Panc1 (cell line): ENCODE data around the gene CEP128. TPM values are rescaled to one million over a fixed set of nuclear protein-coding genes. Genes with fewer than 3 reads are reported as not detected.

Source experiments
- ATAC-seq: fragments of 200-7000 bp; cut with Tn5 transposase; 2 replicates; pipeline ENCODE4 v1.9.1; 2020; ENCODE audit warnings: mild to moderate bottlenecking, moderate library complexity
- BruUV-seq: library from RNA; stranded (reverse); fragments of 400-500 nt; replicated peaks from 2 replicates; lab custom pipeline; 2021; lab: Mats Ljungman, UMichigan
- CTCF ChIA-PET: fragments of 300-600 bp; sonication (Branson Sonifier 250); formaldehyde crosslinking; loops from one replicate; lab custom pipeline; 2022; ENCODE audit warnings: antibody characterized with exemption; lab: Charles Lee
- POLR2A ChIA-PET: fragments of 300-600 bp; sonication (Branson Sonifier 250); formaldehyde crosslinking; loops from one replicate; lab custom pipeline; 2022; ENCODE audit warnings: antibody characterized with exemption; lab: Charles Lee
- DNase-seq: peaks from one replicate; pipeline ENCODE4 v3.0.0-alpha.2; 2010; ENCODE audit warnings: low read depth, low spot score
- H3K27ac ChIP-seq: 2 replicates; pipeline ENCODE4 v1.5.1; 2011; ENCODE audit warnings: mild to moderate bottlenecking, low read length, inconsistent platforms
- H3K27me3 ChIP-seq: fragments of 200-500 bp; sonication (Bioruptor generic); 2 replicates; pipeline ENCODE4 v1.6.0; 2014; ENCODE audit warnings: low read length, inconsistent platforms; ENCODE audit not compliant: control insufficient read depth, insufficient read depth
- H3K36me3 ChIP-seq: fragments of 200-500 bp; sonication (Bioruptor generic); 2 replicates; pipeline ENCODE4 v1.5.1; 2014; ENCODE audit warnings: inconsistent platforms, mild to moderate bottlenecking, low read length, moderate library complexity; ENCODE audit not compliant: control insufficient read depth, insufficient read depth
- H3K4me1 ChIP-seq: 2 replicates; pipeline ENCODE4 v1.5.1; 2011; ENCODE audit warnings: inconsistent platforms, mild to moderate bottlenecking, low read length, moderate library complexity; ENCODE audit not compliant: control insufficient read depth, insufficient read depth
- H3K4me3 ChIP-seq, 2 experiments: 2 replicates each; pipeline ENCODE4 v1.5.1; 2011 to 2012; ENCODE audit warnings: low read depth in 2 of 2, low read length in 2 of 2, mild to moderate bottlenecking in 2 of 2, inconsistent platforms in 1 of 2, moderate library complexity in 1 of 2
- H3K9me3 ChIP-seq: fragments of 200-500 bp; sonication (Bioruptor generic); 2 replicates; pipeline ENCODE4 v1.5.1; 2014; ENCODE audit warnings: low read depth, mild to moderate bottlenecking, inconsistent platforms, low read length, moderate library complexity; ENCODE audit not compliant: control insufficient read depth, insufficient read depth
- POLR2AphosphoS5 ChIP-seq: IDR thresholded peaks from 2 replicates; pipeline ENCODE4 v1.6.1; 2012; ENCODE audit warnings: mild to moderate bottlenecking, low read depth, low read length, moderate library complexity
- REST ChIP-seq, 2 experiments: IDR thresholded peaks; 2 replicates each; pipeline ENCODE4 v1.6.1; 2011 to 2012; ENCODE audit warnings: low read depth in 2 of 2, control low read depth in 1 of 2, low read length in 1 of 2, mild to moderate bottlenecking in 1 of 2, moderate library complexity in 1 of 2; ENCODE audit not compliant: insufficient read depth in 1 of 2
- SIN3A ChIP-seq: IDR thresholded peaks from 2 replicates; pipeline ENCODE4 v1.6.1; 2012; ENCODE audit warnings: low read depth, mild to moderate bottlenecking, low read length, moderate library complexity, borderline replicate concordance; ENCODE audit not compliant: insufficient read depth
- TCF7L2 ChIP-seq: IDR thresholded peaks from 2 replicates; pipeline ENCODE4 v1.6.1; 2011; ENCODE audit warnings: mild to moderate bottlenecking, low read depth, low read length, inconsistent platforms
- in situ Hi-C: cut with HindIII; loops from 2 replicates; pipeline ENCODE4 v1.10.0; 2016; ENCODE audit warnings: low sequenced_read_pairs, low pct_unique_long_range_greater_than_20kb
- intact Hi-C: fragments of 100-400 bp; cut with micrococcal nuclease; formaldehyde crosslinking; loops from one replicate; pipeline ENCODE4 v1.10.0; 2022; ENCODE audit not compliant: unreplicated experiment
- total RNA-seq: library from RNA; stranded (reverse); gene quantifications from one replicate; pipeline ENCODE4 v1.2.1, GENCODE V29; 2021; ENCODE audit not compliant: unreplicated experiment
- TF ChIP-seq, protein P1 (sequence below): fragments of 450-650 bp; IDR thresholded peaks from 2 replicates; pipeline ENCODE4 v1.5.1; 2017; ENCODE audit warnings: mild to moderate bottlenecking

Gene CEP128
- total RNA-seq, 1 experiment from 2014 or later, result 9.3 TPM

DNA sequence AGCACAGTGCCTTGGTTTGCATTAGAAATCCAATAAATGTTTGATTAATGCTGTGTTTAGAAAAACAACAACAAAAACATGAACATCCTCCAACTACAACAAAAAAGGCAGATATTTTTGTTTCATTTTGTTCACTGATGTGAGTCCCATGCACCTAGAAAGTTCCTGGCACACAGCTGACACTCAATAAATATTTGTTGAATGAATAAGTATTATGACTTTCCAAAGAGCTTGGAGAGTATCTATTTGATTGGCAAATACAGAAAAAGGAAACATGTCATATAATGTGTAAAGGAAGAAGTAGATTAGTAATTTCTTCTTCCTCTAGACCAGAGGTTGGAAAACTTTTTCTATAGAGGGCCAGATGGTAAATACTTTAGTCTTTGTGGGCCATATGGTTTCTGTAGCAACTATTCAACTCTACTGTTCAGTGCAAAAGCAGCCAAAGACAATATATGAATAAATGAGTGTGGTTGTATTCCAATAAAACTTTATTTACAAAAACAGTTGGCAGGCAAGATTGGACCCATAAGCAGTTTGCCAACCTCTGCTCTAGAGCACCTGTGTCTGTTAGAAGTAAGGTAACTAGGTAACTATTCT, 417.9 kb downstream of the CEP128 start:
- Histone ChIP-seq H3K27ac (no peak overlapping the region), H3K4me3 (no peak overlapping the region), H3K4me1 (no peaks in the 10 kb centered on the region), H3K36me3 (no peaks in the 10 kb centered on the region; the same call in 1 of the 2 replicates), H3K27me3 (no peaks in the 10 kb centered on the region), H3K9me3 (no peaks in the 10 kb centered on the region)
- no peak for DNase-seq
- no peak for TF ChIP-seq POLR2AphosphoS5
- no peak for TF ChIP-seq SIN3A
- in situ Hi-C loops, result no loop called here
- ChIA-PET POLR2A (no interaction called here), CTCF (no interaction called here)
- ATAC-seq, result no peak
- intact Hi-C loops, result no loop called here
- no TSS peak for BruUV-seq

- no peaks in the 10 kb centered on the region for H3K27me3 ChIP-seq
- intact Hi-C loops (no loop called here), in situ Hi-C loops (no loop called here)
- ChIA-PET POLR2A (no interaction called here), CTCF (no interaction called here)
- no peak overlapping the region for H3K4me3 ChIP-seq
- no peaks in the 10 kb centered on the region for H3K9me3 ChIP-seq
- no peak for ATAC-seq
- BruUV-seq, result no TSS peak
- DNase-seq, result no peak
- no peaks in the 10 kb centered on the region; the same call in 1 of the 2 replicates for H3K36me3 ChIP-seq
- no peak for TF ChIP-seq POLR2AphosphoS5
- no peak for TF ChIP-seq SIN3A
- no peaks in the 10 kb centered on the region for H3K4me1 ChIP-seq
- no peak overlapping the region for H3K27ac ChIP-seq
Observed at GRCh38 chr14:80522936-80523335, 418.6 kb downstream of the CEP128 start.

DNA sequence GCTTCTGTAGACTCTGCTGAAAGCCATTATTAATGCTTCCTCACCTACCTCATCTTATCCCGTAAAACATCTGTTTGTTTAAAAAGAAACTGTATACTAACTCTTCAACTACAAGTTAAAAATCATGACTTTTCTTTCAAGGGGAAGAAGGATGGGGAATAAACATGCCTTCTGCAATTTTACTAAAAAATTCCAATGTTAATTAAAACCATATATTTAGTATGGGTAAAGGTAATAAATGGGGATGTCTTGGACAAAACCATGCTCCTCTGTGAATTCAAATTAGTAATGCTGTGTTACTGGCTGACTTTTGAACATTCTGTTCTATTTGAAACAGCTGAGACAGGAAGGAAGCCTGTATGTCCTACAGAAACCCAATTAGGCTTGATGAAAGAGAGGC, 419.1 kb downstream of the CEP128 start:
- H3K36me3 ChIP-seq, result no peaks in the 10 kb centered on the region; the same call in 1 of the 2 replicates
- H3K27ac ChIP-seq, result no peak overlapping the region
- no peaks in the 10 kb centered on the region for H3K4me1 ChIP-seq
- ChIA-PET CTCF (no interaction called here), POLR2A (no interaction called here)
- no TSS peak for BruUV-seq
- no peak overlapping the region for H3K4me3 ChIP-seq
- ATAC-seq (no peak), DNase-seq (no peak)
- H3K9me3 ChIP-seq, result no peaks in the 10 kb centered on the region
- in situ Hi-C loops (no loop called here), intact Hi-C loops (no loop called here)
- TF ChIP-seq TCF7L2 (no peak), SIN3A (no peak), POLR2AphosphoS5 (no peak), REST (IDR thresholded peaks at IDR 0.05; ENCODE audit: insufficient read depth in 1 of 2, low read depth in 2 of 2, low read length in 1 of 2) (no peak)
- TF ChIP-seq, protein P1, sequence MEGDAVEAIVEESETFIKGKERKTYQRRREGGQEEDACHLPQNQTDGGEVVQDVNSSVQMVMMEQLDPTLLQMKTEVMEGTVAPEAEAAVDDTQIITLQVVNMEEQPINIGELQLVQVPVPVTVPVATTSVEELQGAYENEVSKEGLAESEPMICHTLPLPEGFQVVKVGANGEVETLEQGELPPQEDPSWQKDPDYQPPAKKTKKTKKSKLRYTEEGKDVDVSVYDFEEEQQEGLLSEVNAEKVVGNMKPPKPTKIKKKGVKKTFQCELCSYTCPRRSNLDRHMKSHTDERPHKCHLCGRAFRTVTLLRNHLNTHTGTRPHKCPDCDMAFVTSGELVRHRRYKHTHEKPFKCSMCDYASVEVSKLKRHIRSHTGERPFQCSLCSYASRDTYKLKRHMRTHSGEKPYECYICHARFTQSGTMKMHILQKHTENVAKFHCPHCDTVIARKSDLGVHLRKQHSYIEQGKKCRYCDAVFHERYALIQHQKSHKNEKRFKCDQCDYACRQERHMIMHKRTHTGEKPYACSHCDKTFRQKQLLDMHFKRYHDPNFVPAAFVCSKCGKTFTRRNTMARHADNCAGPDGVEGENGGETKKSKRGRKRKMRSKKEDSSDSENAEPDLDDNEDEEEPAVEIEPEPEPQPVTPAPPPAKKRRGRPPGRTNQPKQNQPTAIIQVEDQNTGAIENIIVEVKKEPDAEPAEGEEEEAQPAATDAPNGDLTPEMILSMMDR, result no peak
- H3K27me3 ChIP-seq, result no peaks in the 10 kb centered on the region
